Thoracic aorta (tissue), 2 donors: Measurements from ENCODE around the gene WHRN. TPM values are rescaled to one million over a fixed set of nuclear protein-coding genes. Genes with fewer than 3 reads are reported as not detected.

ENCODE experiments used
- ATAC-seq: fragments of 150-250 bp; one replicate; pipeline ENCODE4 v1.8.0; 2017; ENCODE audit warnings: low read depth; ENCODE audit not compliant: insufficient number of reproducible peaks, low FRiP score
- DNase-seq: peaks from one replicate; pipeline ENCODE4 v3.0.0-alpha.2; 2020; ENCODE audit warnings: low spot score
- H3K27ac ChIP-seq, 2 donors: fragments of 200-600 bp; sonication (generic); 1 replicate in 1 of 2; 2 replicates in 1 of 2; pipeline ENCODE4 v1.5.1; 2016; ENCODE audit warnings: mild to moderate bottlenecking in 2 of 2, moderate library complexity in 2 of 2
- H3K27me3 ChIP-seq: fragments of 200-600 bp; sonication (generic); replicated peaks from 2 replicates; pipeline ENCODE4 v1.6.0; 2016; ENCODE audit warnings: mild to moderate bottlenecking; ENCODE audit not compliant: insufficient read depth
- H3K36me3 ChIP-seq: fragments of 200-600 bp; sonication (generic); one replicate; pipeline ENCODE4 v1.5.1; 2016
- H3K4me1 ChIP-seq, 2 donors: fragments of 200-600 bp; sonication (generic); 1 replicate in 1 of 2; 2 replicates in 1 of 2; pipeline versions ENCODE4 v1.5.1 to v1.6.0; 2016; ENCODE audit warnings: low read depth in 2 of 2, mild to moderate bottlenecking in 1 of 2; ENCODE audit not compliant: control insufficient read depth in 1 of 2
- H3K4me3 ChIP-seq: fragments of 200-600 bp; sonication (generic); 2 replicates; pipeline ENCODE4 v1.5.1; 2016; ENCODE audit warnings: mild to moderate bottlenecking
- H3K9me3 ChIP-seq: fragments of 200-600 bp; sonication (generic); 2 replicates; pipeline ENCODE4 v1.5.1; 2016
- total RNA-seq, 2 donors: library from RNA; depleted of rRNA; stranded (reverse); fragments of >200 nt; gene quantifications; one replicate each; pipeline versions ENCODE4 v1.1.0 to v1.2.3, GENCODE V29; 2016
- TF ChIP-seq, protein P1 (sequence below): fragments of 200-600 bp; sonication (generic); IDR thresholded peaks from one replicate; pipeline ENCODE4 v1.5.1; 2019; ENCODE audit warnings: antibody characterized with exemption

WHRN gene
- total RNA-seq, 2 donors from 2014 or later = 4.1 to 5.1 TPM

DNA sequence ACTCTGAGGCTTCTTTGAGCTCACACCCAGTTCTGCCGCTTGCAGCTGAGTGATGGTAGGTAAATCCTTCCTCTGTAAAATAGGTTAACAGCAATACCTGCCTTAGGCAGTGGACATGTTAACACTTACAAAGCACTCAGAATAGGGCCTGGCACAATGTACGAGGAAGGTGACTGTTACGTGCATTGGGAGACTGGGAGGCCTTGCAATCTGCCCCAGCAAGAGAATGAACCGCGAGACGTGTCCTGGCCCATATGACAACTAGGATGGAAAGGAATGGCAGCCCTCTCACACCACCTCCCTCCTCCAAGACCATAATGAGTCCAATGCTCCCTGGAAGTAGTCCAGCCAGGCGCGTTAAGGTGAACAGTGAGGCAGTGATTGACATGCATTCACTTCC lies 94.4 kb downstream of the WHRN start:
- H3K27ac ChIP-seq = no peak overlapping the region
- no peak overlapping the region for H3K4me3 ChIP-seq
- H3K27me3 ChIP-seq = no peaks in the 10 kb centered on the region
- TF ChIP-seq, protein P1, sequence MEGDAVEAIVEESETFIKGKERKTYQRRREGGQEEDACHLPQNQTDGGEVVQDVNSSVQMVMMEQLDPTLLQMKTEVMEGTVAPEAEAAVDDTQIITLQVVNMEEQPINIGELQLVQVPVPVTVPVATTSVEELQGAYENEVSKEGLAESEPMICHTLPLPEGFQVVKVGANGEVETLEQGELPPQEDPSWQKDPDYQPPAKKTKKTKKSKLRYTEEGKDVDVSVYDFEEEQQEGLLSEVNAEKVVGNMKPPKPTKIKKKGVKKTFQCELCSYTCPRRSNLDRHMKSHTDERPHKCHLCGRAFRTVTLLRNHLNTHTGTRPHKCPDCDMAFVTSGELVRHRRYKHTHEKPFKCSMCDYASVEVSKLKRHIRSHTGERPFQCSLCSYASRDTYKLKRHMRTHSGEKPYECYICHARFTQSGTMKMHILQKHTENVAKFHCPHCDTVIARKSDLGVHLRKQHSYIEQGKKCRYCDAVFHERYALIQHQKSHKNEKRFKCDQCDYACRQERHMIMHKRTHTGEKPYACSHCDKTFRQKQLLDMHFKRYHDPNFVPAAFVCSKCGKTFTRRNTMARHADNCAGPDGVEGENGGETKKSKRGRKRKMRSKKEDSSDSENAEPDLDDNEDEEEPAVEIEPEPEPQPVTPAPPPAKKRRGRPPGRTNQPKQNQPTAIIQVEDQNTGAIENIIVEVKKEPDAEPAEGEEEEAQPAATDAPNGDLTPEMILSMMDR = no peak
- H3K9me3 ChIP-seq = no peaks in the 10 kb centered on the region
- DNase-seq (no peak), ATAC-seq (no peak)
- no peaks in the 10 kb centered on the region for H3K36me3 ChIP-seq
- peaks cover 0 to 10% of the 10 kb centered on the region in 2 donors for H3K4me1 ChIP-seq

DNA sequence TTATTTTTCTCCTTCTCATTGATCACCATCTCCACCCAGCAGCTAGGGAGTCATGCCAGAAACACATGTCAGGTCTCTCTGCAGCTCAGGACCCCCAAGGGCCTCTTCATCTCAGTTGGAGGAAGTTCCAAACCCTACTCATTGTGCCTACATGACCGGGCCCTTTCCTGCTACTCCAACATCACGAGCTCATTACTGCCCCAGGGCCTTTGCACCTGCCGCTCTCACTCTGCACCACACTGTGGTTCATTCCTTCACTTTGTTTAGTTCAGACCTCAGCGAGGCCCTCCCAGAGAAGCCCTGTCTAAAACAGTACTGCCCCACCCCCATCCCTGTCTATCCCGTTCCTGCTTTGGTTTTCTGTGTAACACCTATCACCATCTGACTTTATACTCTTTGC lies 95.4 kb downstream of the WHRN start:
- ATAC-seq (no peak), DNase-seq (no peak)
- Histone ChIP-seq H3K4me1 (peaks cover 0 to 10% of the 10 kb centered on the region in 2 donors), H3K4me3 (no peak overlapping the region), H3K27ac (no peak overlapping the region), H3K9me3 (no peaks in the 10 kb centered on the region), H3K27me3 (no peaks in the 10 kb centered on the region), H3K36me3 (no peaks in the 10 kb centered on the region)
- TF ChIP-seq, protein P1 = no peak

DNA sequence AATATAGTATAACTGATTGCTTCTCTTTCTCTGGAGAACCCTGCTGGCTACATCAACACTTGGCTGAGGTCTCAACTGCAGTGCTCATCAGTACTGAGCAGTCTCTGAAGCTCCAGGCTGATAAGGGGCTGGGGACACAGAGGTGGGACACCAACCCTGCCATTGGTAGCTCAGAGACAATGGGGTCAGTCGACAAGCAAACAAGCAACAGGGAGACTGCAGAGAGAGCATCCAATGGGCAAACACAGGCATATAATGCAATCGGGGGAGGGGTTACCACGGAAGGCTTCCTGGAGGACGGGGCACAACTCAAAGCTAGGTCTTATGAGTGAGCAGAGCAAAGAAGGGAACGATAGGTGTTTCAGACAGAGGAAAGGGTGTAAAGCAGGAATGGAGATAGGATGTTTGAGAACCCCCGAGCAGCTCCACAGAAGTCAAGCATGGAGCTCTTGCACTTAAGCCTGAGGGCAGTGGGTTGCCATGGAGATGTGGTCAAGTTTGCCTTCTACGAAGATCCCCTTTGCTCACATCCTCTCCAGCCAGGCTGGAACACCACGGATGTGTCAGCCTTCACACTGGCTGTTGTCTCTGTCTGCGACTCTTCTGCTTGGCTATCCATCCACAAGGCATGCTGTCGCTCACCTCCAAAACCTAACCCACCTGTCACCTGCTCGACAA lies 96.0 kb downstream of the WHRN start:
- no peak for ATAC-seq
- H3K27ac ChIP-seq = no peak overlapping the region
- DNase-seq = no peak

DNA sequence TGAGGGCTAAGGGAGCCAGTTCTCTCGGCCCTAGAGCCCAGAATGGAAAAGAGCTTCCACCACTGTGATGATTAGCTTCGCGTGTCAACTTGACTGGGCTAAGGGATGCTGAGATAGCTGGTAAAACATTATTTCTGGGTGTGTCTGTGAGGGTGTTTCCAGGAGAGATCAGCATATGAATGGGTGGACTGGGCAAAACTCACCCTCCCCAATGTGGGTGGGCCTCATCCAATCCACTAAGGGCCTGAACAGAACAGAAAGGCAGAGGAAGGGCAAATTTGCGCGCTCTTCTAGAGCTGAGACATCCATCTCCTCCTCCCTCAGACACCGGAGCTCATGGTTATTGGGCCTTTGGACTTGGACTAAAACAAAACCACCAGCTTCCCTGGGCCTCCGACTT lies 96.6 kb downstream of the WHRN start:
- no peak overlapping the region for H3K27ac ChIP-seq
- TF ChIP-seq, protein P1 = no peak
- ATAC-seq = no peak
- H3K4me3 ChIP-seq = no peak overlapping the region
- no peaks in the 10 kb centered on the region for H3K27me3 ChIP-seq
- no peaks in the 10 kb centered on the region for H3K36me3 ChIP-seq
- no peaks in the 10 kb centered on the region for H3K9me3 ChIP-seq
- DNase-seq = no peak
- peaks cover 0 to 1% of the 10 kb centered on the region in 2 donors for H3K4me1 ChIP-seq

More for the DNA sequence above, 96.0 kb downstream of the WHRN start:
- TF ChIP-seq, protein P1 = no peak
- H3K4me1 ChIP-seq = peaks cover 0 to 7% of the 10 kb centered on the region in 2 donors
- no peaks in the 10 kb centered on the region for H3K9me3 ChIP-seq
- H3K27me3 ChIP-seq = no peaks in the 10 kb centered on the region
- no peaks in the 10 kb centered on the region for H3K36me3 ChIP-seq
- no peak overlapping the region for H3K4me3 ChIP-seq

DNA sequence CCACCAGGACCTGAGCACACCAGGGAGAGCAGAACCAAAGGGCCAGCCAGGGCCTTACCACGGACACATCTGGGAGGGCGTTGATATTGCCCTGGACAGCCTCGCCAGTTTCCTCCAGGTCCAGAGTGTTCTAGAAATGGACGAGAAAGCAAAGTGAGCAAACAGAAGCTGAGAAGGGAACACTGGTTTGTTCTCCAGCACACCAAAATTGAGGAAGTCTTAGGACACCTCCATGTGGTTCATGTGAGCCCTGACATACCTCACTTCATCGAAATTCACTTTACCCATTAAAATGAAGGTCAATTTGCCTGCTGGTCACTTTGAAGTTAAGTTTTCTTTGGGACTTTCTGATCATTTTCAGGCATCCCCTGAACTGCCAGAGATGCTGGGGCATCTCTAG lies 97.4 kb downstream of the WHRN start:
- ATAC-seq = no peak
- H3K9me3 ChIP-seq = no peaks in the 10 kb centered on the region
- H3K36me3 ChIP-seq = no peaks in the 10 kb centered on the region
- H3K4me3 ChIP-seq = no peak overlapping the region
- H3K4me1 ChIP-seq = no peaks in the 10 kb centered on the region
- no peak for DNase-seq
- H3K27ac ChIP-seq = no peak overlapping the region
- TF ChIP-seq, protein P1 = no peak
- no peaks in the 10 kb centered on the region for H3K27me3 ChIP-seq
